Measurements from ENCODE around the gene TMEM267. TPM values are rescaled to one million over a fixed set of nuclear protein-coding genes. Genes with fewer than 3 reads are reported as not detected.

The TMEM267 gene
- 10.0 TPM for total RNA-seq

GRCh38 chr5:43483298-43484105 lies at the start of gene TMEM267:
Gene TMEM267 (minus strand): TSS chr5:43483865. CDS start chr5:43453969, 29,896 bp downstream.

GRCh38 chr5:43514816-43515677 lies 31.4 kb upstream of the TMEM267 start, which contains the start of gene C5orf34:
Gene C5orf34 (minus strand): TSS chr5:43515148. CDS start chr5:43509339, 5,809 bp downstream.

GRCh38 chr5:43412156-43412555 lies 71.5 kb downstream of the TMEM267 start, which contains the start of gene CCL28:
Gene CCL28 (minus strand): TSS chr5:43412391. CDS start chr5:43412316, 75 bp downstream.

Other genes with a start within 250 kb of the TMEM267 start
- 480 TPM for gene HMGCS1, start 170.5 kb downstream of the TMEM267 start, total RNA-seq
- 0.94 TPM for gene CCL28, start 71.5 kb downstream of the TMEM267 start, total RNA-seq
- gene C5orf34, start 31.3 kb upstream of the TMEM267 start, total RNA-seq: 5.0 TPM
- 164 TPM for gene PAIP1, start 73.2 kb upstream of the TMEM267 start, total RNA-seq
- gene NNT, start 119.3 kb upstream of the TMEM267 start, total RNA-seq: 177 TPM

All from parietal lobe (tissue), 1 donor.